NCI-H1048 (cell line): ENCODE measurements around the gene DIS3L2.
"Not testable (repeated sequence)": the region's sequence is repeated elsewhere in the genome, so short reads cannot be mapped to it uniquely, and the experiment has no call there.

Experiments used
- DNase-seq: peaks from one replicate; lab custom pipeline; 2025; lab: John Stamatoyannopoulos, UW

Gene DIS3L2

DNA sequence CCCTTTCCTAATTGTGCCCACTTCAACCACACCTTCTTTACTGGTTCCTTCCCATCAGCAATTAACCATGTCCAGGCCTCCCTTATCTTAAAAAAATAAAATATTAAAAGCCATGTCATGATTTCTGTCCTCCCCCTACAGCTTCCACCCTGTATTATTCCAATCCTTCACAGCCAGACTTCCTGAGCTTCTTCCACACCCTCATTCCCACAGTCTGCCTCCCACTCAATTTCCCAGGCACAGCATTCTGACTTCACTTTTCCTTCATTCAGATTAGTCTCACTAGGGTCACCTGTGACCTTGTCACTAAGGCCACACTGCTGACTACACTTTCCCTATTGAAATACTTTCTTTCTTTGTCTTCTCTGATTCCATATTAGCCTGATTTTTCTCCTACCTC, 159.4 kb downstream of the DIS3L2 start:
- DNase-seq = no peak

DNA sequence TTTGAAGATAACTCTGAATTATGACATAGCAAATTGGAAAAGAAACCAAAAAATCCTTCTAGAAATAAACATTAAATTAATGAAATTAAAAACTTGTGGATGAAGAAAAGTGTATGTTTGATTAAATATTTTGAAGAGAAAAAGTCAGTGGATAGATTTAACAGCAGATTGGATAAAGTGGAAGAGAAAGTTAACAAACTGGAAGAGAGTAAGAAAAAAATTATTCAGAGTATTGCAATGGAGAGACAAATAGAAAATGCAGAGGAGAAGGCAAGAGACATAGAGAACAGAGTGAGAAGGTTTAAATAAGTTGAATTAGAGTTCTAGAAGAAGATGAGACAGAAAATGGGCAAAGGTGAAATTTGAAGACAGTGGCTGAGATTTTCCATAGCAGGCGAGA, 162.8 kb downstream of the DIS3L2 start:
- no peak for DNase-seq

DNA sequence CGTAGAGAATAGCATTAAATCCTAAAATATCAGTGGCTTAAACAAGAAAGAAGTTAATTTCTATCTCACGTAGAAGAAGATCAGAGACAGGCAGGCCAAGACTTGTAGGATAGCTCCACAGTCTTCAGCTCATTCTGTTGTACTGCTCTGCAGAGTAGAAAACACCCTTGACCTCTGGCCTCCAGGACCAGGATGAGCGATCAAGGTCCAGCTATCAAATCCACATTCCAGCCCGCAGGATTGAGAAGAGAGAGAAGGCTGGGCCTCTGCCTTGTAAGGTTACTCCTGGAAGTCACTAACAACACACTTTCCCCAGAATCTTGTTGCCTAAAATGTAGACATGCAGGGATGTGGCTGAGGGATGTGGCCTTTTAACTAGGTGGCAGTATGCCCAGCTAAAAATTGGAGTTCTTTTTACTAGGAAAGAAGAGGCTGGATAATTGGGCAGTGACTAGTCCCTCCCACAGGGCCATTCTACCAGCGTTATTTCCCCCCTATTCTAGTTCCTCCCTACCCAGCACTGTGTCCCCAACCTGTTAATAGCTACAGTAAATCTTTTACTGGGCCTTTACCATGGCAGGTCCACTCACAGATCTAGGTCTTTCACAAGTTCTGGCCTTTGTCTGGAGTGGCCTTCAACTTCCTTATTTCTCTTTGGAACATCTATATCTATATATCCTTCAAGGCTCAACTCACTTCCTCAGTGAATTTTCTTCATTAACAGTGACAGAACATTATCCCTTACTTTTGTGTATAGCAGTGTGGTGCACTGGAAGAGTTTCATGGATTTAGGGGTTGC, 165.0 kb downstream of the DIS3L2 start:
- no peak for DNase-seq

DNA sequence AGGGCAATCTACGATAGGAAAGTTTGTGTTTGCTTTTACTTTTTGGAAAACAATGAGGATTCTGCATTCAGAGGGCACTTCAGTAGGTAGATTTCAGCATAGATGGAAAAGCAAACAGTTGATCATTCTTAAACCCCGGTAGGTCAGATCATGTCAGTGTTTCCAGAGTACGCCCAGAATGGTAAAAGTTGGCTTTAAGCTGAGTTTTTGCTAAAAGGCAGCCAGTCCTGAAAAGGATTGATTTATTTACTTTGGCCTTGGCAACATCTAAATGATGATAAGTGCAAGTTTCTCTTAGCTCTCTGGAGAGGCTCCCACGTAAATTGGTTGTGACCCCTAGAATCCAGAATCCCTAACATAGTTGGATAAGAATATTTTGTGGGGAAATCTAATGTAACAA, 168.0 kb downstream of the DIS3L2 start:
- DNase-seq = no peak

DNA sequence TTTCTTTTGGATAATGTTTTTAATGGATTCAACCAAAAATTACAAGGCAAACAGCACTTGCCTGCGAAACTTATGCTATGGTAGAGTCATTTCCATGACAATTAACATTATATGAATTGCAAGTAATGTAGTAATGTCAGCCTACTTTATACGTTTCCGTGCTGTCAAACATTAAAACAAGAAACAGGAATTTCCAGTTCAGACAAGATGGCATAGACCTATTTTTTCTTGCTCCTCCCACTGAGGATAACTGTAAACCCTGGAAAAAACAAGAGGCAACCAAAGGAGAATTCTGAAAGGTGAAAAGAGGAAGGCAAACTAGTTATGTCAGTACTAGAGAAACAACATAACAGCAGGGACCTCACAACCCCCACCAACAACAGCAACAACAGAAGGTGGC, 170.7 kb downstream of the DIS3L2 start:
- DNase-seq = no peak

DNA sequence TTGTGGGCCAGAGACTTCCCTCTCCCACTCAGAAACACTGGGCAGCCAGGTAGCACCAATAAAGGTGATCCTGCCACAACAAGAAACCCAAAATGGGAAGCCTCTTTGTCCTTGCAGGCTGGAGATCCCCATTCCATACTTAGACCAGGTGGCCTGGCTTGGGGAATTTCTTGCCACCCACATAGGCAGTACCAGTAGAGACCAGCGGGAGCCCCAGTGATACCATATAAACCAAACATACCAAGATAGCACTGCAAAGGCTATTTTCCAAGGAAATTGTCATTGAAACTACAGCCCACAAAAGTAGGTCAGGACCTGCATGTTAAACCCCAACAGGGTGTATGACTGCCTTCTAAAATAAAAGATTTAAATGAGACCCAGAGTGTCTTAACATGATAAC, 171.6 kb downstream of the DIS3L2 start:
- DNase-seq = no peak

DNA sequence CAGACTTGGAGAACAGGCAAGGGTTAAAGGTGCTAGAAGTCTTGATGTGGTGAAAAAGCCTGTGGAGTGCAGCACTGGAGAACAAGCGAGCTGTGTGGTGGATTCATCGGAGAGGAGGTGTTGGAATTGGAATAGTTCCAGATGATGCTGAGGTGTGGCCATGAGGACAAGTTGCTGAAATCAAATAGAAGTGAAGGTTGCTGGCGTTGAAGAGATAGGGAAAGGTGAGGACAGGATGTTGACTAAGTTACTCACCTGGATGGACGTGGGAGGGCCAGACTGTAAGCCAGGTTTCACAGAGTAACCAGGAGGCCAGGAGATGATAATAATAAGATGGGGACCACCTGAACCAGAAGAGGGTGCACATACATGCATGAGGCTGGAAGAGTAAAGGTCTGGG, 173.4 kb downstream of the DIS3L2 start:
- no peak for DNase-seq

DNA sequence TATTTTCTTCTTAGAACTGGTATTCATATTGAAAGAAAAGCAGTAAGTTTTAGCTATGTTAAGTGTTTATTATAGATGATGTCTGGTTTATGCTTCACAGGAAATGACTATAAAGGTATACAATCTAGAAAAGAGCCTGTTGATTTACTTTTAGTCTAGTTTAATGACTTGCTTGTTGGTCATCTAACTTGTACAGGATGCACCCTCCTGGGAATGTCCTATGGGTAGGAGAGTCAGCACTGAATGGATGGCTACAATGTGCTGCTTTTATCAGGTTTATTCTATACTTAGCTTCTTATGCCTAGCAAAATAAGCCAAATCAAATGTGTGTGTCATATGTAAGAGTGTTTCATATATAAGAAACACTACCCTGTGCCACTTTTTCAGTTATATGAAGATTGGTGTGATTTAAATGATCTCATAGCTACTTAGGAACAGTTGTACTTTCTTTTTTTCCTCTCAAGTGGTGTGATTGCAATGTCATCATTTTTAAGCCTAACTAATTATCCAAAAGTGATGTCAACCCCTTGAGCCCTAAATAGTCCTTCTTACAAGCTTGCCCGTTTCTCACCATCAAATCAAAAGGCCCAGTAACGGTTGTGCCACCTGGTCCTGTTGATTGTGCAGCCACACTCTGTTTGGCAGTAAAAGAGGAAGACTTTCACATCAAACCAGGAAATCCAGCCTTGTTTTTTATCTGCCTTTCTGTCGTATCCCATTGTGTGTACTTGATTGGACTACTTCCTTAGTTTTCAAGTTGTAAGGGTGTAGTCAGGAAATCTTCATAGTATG, 176.0 kb downstream of the DIS3L2 start:
- DNase-seq = no peak

DNA sequence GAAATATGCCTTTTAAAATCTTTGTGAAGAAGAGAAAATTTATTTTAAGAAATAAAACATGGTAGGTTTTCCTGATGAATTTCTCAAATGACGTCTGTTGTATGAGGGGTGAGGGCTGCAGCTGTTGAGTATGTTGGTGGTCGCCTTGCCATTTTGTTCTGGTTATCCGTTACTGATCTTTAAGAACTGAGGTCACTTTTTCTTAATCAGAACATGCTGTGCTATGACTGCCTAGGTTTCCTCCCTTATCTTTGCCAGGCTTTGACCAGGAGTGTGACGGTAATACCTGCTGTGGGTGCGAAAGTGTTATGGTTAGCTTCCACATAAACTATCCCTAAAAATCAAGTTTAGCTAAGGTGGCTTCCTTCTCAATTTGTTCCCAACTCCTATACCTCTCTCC, 176.9 kb downstream of the DIS3L2 start:
- no peak for DNase-seq

DNA sequence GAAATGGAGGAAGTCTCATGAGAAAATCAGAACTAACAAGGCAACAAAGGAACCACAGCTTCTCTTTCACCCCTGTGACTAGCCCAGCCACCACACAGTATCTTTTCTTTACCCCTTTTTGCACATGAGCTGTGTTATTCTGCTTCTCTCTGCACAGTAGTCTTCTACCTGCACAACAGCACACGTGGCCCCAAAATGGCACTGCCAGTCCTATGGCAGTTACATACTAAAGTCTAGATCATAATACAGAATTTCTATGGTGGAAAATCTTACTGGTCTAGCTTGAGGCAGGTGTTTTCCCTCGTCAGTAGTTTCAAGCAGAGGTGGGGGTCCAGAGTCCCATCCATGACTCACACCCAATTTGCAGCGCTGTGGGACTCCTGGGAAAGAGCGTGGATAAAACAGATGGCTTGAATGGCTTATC, 177.7 kb downstream of the DIS3L2 start:
- no peak for DNase-seq

DNA sequence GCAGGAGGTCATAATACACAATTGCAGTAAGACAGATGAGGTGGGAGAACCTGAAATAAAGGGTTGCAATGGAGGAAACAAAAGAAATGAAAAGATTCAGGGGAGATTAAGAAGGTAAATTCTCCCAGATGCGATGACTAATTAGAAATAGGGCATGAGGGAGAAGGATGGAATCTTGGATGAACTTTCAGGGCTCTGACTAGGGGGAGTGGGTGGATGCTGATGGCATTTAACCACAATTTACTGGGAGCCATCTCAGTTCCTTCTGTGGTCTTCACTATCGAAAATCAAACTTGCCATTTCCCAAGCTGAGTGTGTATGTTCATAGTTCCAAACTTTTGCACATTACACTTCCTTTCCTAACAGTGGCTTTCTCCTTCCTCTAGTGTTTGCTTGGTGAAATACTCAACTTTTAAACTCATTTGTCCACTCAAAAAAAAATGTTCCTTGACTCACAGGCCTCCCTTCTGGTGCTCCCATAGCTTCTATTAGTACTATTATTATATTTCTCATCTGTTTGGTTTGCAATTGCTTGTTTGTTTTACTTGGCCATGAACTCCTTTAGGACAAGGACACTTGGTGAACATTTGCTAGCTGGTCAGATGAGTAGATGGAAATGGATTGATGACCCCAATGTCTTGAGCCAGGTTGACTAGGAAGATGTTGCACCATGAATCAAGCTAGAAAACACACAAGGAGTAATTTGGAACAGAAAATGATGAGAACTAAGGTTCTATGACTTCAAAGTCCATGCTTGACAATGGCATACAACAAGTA, 178.5 kb downstream of the DIS3L2 start:
- no peak for DNase-seq

DNA sequence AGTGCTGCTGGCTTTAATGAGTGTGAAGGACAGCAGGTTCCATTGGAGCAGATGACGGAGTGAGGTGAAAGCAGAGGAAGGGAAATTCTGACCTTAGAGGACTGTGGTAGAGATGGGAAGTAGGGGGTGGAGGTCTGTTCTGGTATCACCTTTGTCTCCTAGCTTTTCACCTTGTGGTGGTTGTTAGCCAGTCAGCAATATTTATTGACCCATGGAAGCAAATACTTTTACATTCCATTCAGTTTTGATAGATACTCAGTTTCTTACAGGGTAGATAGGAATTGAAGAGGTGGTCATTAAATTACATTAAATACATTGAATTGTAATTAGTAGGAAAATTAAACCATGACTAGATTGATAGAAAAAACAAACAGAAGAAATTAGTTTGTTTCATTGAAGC, 180.1 kb downstream of the DIS3L2 start:
- no peak for DNase-seq

DNA sequence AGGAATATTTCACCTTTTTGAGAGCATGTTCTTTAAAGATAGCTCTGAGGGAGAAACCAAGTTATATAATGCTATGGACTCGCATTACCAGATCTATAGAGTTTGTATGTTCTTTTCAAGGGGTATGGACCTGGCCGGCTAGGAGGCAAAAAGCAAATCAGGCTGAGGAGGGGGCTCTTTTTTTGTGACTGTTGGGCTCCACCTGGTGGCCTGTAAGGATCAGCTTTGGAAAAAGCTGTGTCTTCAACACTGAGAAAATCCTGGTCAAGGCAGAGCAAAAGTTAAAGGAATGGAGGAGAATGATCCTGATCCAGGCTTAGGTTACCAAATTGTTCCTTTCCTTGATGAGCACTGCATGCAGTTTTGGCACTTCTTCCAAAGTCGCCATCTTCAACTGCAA, 180.5 kb downstream of the DIS3L2 start:
- no peak for DNase-seq

DNA sequence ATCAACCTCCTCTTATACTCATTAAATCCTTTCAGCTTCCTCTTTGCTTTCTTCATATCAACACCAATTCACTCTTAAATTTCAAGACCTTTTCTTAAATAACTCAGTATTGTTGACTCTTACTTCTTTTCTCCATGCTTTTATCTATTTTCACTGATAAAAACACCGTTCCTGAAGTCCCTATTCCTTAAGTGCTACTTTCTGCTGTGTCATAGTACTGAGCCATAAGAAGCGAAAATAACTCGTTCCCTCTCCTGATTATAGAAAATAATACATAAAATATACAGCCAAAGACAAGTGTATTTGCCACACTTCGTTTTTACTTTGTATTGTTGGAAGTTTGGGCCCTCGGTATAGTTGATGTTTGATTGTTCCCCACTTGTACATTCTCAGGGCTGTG, 181.0 kb downstream of the DIS3L2 start:
- DNase-seq = no peak

DNA sequence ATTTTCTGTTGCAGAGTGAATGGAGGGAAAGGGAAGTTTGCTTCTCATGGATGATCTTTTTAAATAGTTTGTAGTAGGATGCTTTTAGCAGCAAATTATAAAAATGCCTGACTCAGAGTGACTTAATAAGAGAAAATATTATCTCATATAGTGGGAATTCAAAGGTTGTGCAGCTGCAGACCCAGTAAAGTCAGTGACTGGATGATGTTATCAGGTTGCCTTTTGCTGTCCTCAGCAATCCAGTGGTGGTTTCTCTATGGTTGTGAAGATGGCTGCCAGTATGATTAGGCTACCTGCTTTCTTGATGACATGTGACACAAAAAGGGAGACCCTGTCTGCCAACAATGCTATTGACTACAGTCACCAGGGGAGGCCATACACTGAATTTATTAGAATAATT, 184.8 kb downstream of the DIS3L2 start:
- DNase-seq = no peak

DNA sequence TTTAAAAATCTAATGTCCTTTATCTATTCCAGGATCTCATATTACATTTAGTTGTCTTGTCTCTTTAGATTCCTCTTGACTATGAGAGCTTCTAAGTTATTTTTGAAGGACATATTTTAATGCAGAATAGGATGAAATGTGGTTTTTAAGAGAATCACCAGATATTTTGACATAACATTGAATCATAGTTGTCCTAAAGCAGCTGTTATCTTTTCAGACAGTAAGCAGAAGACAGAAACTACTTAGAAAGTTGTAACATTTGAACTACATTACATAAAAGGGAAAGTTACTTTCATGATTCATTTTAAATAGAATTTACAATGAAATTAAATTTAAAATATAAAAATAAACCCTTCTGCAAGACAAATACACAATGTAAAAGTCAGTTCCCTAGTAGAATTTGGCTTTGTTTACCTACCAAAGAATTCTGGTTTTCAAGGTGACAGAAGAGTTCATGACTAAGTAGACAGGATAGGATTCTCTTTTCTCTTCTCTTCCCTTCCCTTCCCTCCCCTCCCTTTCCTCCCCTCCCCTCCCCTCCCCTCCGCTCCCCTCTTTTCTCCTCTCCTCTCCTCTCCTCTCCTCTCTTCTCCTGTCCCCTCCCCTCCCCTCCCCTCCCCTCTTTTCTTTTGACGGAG, 186.0 kb downstream of the DIS3L2 start:
- no peak for DNase-seq

DNA sequence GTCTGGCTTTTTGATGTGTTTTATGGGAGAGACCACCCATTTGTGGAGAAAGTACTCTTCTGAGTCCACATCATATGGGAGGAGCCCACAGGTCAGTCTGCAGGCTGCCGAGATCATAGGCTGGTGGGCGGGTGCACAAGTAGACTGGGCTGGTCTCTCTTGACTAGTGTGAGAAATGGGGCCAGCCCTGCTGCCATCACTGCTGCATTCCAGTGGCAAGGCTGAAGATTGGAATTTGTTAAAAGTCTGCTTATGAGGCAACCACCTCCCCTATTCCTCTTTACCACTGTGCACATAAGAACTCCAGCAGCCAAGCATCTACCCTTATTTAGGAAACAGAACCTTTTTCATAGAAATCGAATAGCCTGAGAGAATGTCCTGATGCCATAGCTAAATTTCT, 200.7 kb downstream of the DIS3L2 start:
- DNase-seq = no peak

DNA sequence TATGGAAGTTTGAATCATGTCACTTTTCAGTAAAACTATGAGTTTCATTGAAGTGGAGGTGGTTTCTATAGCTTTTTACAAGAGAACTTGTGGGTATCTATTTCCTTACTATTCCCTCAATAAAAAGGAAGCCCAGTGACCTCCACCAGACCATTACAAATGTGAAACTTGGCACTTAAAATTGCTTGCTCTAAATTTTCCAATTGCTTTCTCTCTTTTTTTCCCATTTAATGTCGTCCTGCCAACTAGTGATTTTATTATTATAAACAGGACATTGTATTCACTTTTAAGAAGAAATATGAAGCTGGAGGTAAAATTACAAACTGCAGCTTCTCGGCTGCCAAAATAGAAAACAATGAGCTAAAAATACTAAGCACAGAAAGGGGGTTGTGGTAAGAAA, 208.9 kb downstream of the DIS3L2 start:
- no peak for DNase-seq

DNA sequence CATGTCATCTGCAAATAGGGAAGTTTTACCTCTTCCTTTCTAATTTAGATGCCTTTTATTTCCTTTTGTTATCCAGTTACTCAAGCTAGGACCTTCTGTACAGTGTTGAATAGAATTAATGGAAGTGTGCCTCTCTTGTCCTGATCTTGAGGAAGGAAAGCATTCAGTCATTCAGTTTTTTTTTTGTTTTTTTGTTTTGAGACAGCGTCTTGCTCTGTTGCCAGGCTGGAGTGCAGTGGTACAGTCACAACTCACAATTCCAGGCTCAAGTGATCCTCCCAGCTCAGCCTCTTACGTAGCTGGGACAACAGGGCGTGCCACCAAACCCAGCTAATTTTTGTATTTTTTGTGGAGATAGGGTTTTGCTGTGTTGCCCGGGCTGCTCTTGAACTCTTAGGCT, 213.1 kb downstream of the DIS3L2 start:
- no peak for DNase-seq

DNA sequence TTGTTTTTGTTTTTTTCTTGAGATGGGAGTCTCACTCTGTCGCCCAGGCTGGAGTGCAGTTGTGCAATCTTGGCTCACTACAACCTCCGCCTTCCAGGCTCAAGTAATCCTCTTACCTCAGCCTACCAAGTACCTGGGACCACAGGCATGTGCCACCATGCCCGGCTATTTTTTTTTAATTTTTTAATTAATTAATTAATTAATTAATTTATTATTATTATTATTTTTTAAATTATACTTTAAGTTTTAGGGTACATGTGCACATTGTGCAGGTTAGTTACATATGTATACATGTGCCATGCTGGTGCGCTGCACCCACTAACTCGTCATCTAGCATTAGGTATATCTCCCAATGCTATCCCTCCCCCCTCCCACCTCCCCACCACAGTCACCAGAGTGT, 215.1 kb downstream of the DIS3L2 start:
- not testable (repeated sequence) for DNase-seq

DNA sequence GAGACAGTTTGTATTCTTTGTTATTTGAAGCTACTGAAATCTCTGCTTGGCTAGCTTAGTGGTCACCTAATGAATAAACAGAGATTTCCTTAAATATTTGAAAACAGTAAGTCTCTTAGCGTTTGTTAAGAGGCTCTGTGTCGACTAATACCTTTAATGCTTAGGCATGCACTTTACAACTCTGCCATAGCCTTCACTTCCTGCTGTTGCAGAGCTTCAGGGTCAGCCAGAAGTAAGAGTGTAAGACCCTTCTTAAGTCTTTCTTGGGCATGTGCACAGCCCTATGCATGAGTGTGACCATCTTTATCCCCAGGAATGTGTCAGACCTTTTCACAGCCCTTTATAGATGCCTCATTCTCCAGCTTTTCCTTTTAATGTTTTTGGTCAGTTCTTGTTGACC, 221.8 kb downstream of the DIS3L2 start:
- DNase-seq = no peak

DNA sequence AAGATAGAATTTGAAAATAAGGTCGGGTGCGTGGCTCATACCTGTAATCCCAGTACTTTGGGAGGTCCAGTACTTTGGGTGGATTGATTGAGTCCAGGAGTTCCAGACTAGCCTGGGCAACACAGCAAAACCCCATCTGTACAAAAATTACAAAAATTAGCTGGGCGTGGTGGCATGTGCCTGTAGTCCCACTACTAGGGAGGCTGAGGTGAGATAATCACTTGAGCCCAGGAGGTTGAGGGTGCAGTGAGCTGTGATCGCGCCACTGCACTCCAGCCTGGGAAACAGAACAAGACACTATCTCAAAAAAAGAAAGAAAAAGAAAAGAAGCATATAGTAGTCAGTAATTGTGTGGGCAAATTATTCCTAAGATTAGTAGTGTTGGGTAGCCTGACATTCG, 222.8 kb downstream of the DIS3L2 start:
- DNase-seq = no peak
